PC-9 (cell line): ENCODE results near the gene RHOA. TPM values are rescaled to one million over a fixed set of nuclear protein-coding genes. Genes with fewer than 3 reads are reported as not detected.

Source experiments
- BruUV-seq: library from RNA; stranded (reverse); fragments of 400-500 nt; replicated peaks from 2 replicates; lab custom pipeline; 2021; lab: Mats Ljungman, UMichigan
- CTCF ChIA-PET: fragments of 300-600 bp; sonication (Branson Sonifier 250); formaldehyde crosslinking; loops from one replicate; lab custom pipeline; 2022; ENCODE audit warnings: antibody characterized with exemption; lab: Charles Lee
- POLR2A ChIA-PET: fragments of 300-600 bp; sonication (Branson Sonifier 250); formaldehyde crosslinking; loops from one replicate; lab custom pipeline; 2022; ENCODE audit warnings: antibody characterized with exemption; ENCODE audit not compliant: unreplicated experiment; lab: Charles Lee
- DNase-seq, 2 experiments: peaks; one replicate each; pipeline versions ENCODE4 v3.0.0 to v3.0.0-alpha.2; 2015 to 2022; ENCODE audit warnings: mixed read lengths in 1 of 2
- H2AFZ ChIP-seq: fragments of 200-600 bp; sonication (generic); 2 replicates; pipeline ENCODE4 v1.8.1; 2017; ENCODE audit warnings: antibody characterized with exemption
- H3F3A ChIP-seq: fragments of 200-600 bp; sonication (generic); 2 replicates; pipeline ENCODE4 v1.8.1; 2017; ENCODE audit warnings: antibody characterized with exemption, mild to moderate bottlenecking, low read depth; ENCODE audit not compliant: insufficient read depth
- H3K27ac ChIP-seq: fragments of 200-600 bp; sonication (generic); 2 replicates; pipeline ENCODE4 v1.6.1; 2016; ENCODE audit warnings: mixed run types
- H3K27me3 ChIP-seq: fragments of 200-600 bp; sonication (generic); 2 replicates; pipeline ENCODE4 v1.6.1; 2016; ENCODE audit warnings: low read depth, mixed run types; ENCODE audit not compliant: insufficient read depth
- H3K36me3 ChIP-seq: fragments of 200-600 bp; sonication (generic); 2 replicates; pipeline ENCODE4 v1.6.1; 2016; ENCODE audit warnings: low read depth, mixed run types
- H3K4me1 ChIP-seq: fragments of 200-600 bp; sonication (generic); replicated peaks from 2 replicates; pipeline ENCODE4 v1.6.1; 2016; ENCODE audit warnings: mixed run types; ENCODE audit not compliant: insufficient read depth
- H3K4me2 ChIP-seq: fragments of 200-600 bp; sonication (generic); 2 replicates; pipeline ENCODE4 v1.6.1; 2017; ENCODE audit warnings: mixed run types
- H3K4me3 ChIP-seq: fragments of 200-600 bp; sonication (generic); 2 replicates; pipeline ENCODE4 v1.6.1; 2016; ENCODE audit warnings: mixed run types
- H3K79me2 ChIP-seq: fragments of 200-600 bp; sonication (generic); 2 replicates; pipeline ENCODE4 v1.6.1; 2017; ENCODE audit warnings: low read depth, mixed run types
- H3K9me2 ChIP-seq: fragments of 200-600 bp; sonication (generic); 2 replicates; pipeline ENCODE4 v1.8.1; 2017; ENCODE audit warnings: mild to moderate bottlenecking; ENCODE audit not compliant: insufficient read depth
- H3K9me3 ChIP-seq: fragments of 200-600 bp; sonication (generic); 2 replicates; pipeline ENCODE4 v1.8.1; 2016; ENCODE audit warnings: low read depth; ENCODE audit not compliant: insufficient read depth
- H4K20me1 ChIP-seq: fragments of 200-600 bp; sonication (generic); 2 replicates; pipeline ENCODE4 v1.8.1; 2017; ENCODE audit not compliant: insufficient read depth
- EZH2 ChIP-seq: fragments of 200-600 bp; sonication (generic); IDR thresholded peaks from 2 replicates; pipeline ENCODE4 v1.8.0; 2017; ENCODE audit warnings: antibody characterized with exemption, low read depth
- intact Hi-C: fragments of 100-400 bp; cut with micrococcal nuclease; formaldehyde crosslinking; loops from one replicate; pipeline ENCODE4 v1.10.0; 2022; ENCODE audit not compliant: unreplicated experiment
- total RNA-seq: library from RNA; stranded (reverse); gene quantifications from 2 replicates; pipeline ENCODE4 v1.2.3, GENCODE V29; 2021
- TF ChIP-seq, protein P1 (sequence below): fragments of 200-600 bp; sonication (generic); conservative IDR thresholded peaks from 2 replicates; pipeline ENCODE4 v1.6.1; 2017; ENCODE audit warnings: mixed run types, antibody characterized with exemption, mild to moderate bottlenecking, moderate library complexity

Gene RHOA
- total RNA-seq, 1 experiment from 2014 or later: 413 TPM

DNA sequence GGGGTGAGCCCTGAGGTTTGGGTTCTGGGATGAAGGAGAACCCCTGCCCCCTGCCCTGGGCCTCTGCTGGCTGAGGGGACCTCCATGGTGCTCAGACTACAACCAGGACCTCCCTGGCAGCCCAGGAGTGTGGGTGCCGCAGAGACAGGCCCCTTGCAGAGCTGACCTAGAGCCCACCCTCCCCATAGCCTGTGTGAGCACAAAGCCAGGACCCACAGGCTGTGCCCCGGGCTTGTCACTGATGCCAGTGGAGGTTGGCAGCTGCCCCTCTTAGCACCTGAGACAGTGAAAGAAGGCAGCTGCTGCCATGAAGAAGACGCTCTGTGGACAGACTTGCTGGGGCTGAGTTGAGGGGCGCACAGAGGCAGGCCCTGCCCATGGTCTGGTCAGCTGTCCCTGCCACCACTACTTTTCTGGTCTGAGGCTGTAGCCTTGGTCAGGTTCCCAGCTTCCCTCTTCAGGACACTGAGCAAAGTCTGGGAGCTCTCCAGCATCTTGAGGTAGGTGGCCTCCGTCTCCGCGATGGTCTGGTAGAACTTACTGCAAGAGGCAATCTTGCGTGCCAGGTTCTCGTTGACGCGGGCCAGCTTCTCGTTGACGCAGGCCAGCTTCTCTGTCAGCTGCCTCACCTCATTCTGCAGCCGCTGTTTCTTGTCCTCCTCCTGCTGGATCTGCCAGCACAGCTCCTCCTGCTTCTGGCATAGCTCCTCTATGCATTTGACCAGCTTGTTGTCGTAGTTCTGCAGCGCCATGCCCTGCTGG, 94.9 kb downstream of the RHOA start:
- no peaks in the 10 kb centered on the region for H3K79me2 ChIP-seq
- no TSS peak for BruUV-seq

DNA sequence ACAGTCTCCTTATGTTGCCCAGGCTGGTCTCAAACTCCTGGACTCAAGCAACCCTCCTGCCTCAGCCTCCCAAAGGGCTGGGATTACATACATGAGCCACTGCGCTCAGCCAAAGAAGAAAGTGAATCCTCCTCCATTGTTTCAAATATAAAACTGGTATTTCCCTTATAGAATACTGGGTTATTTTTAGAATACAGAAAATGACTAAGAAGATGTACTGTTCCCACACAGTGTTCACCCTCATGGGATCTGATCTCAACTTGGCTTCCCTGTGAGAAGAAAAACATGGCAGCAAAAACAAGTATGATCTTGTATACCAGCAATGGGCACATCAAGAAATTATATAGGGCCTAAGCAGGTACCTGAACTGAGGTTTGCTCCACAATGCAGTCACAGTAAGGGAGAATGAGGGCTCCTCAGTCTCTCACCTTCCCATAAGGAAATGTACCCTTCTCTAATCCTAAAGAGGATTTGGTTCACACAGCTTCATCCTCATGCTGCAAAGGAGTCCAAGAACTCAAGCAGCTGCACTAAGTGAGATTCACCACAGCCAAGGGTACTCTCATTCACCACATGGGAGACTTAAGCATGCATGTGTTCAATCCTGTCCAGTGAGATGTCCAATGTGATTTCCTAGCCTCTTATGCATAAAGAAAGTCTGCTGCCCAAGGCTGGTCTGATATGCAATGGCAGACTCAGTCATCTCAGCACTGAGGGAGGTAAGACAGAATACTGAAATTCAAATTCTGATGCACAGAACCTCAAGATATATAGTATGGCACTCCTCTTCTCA, 97.7 kb downstream of the RHOA start:
- 0 out of 2 replicates have a peak, but pooled peaks cover 2% of the 10 kb centered on the region for H4K20me1 ChIP-seq
- no peak overlapping the region for H3K27ac ChIP-seq
- H3F3A ChIP-seq: no peaks in the 10 kb centered on the region
- no peaks in the 10 kb centered on the region for H3K27me3 ChIP-seq
- BruUV-seq: no TSS peak
- no peak for DNase-seq
- intact Hi-C loops: no loop called here
- H3K79me2 ChIP-seq: no peaks in the 10 kb centered on the region
- ChIA-PET CTCF (interaction anchor here (0.6 kb wide), 1 partner anchor 12 kb away, joined by 3 read pairs; no protein-coding TSS in a partner anchor), POLR2A (interaction anchor here (0.5 to 0.6 kb wide), 2 partner anchors 286 to 336 kb away, joined by 3 read pairs; no protein-coding TSS in a partner anchor)
- H3K36me3 ChIP-seq: no peaks in the 10 kb centered on the region
- H2AFZ ChIP-seq: no peak overlapping the region
- no peak overlapping the region for H3K4me2 ChIP-seq
- H3K9me3 ChIP-seq: no peaks in the 10 kb centered on the region
- H3K4me1 ChIP-seq: no peaks in the 10 kb centered on the region
- H3K4me3 ChIP-seq: no peak overlapping the region
- TF ChIP-seq, protein P1, sequence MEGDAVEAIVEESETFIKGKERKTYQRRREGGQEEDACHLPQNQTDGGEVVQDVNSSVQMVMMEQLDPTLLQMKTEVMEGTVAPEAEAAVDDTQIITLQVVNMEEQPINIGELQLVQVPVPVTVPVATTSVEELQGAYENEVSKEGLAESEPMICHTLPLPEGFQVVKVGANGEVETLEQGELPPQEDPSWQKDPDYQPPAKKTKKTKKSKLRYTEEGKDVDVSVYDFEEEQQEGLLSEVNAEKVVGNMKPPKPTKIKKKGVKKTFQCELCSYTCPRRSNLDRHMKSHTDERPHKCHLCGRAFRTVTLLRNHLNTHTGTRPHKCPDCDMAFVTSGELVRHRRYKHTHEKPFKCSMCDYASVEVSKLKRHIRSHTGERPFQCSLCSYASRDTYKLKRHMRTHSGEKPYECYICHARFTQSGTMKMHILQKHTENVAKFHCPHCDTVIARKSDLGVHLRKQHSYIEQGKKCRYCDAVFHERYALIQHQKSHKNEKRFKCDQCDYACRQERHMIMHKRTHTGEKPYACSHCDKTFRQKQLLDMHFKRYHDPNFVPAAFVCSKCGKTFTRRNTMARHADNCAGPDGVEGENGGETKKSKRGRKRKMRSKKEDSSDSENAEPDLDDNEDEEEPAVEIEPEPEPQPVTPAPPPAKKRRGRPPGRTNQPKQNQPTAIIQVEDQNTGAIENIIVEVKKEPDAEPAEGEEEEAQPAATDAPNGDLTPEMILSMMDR: no peak
- TF ChIP-seq EZH2: no peak
- no peaks in the 10 kb centered on the region for H3K9me2 ChIP-seq

More for the DNA sequence above, 94.9 kb downstream of the RHOA start:
- DNase-seq: no peak
- Histone ChIP-seq H3K27me3 (no peaks in the 10 kb centered on the region), H3F3A (no peaks in the 10 kb centered on the region), H2AFZ (no peak overlapping the region), H3K4me1 (no peaks in the 10 kb centered on the region), H3K27ac (no peak overlapping the region), H3K9me2 (no peaks in the 10 kb centered on the region), H3K4me3 (no peak overlapping the region), H4K20me1 (no peaks in the 10 kb centered on the region), H3K36me3 (0 out of 2 replicates have a peak, but pooled peaks cover 5% of the 10 kb centered on the region), H3K4me2 (no peak overlapping the region), H3K9me3 (no peaks in the 10 kb centered on the region)
- ChIA-PET CTCF (no interaction called here), POLR2A (no interaction called here)
- intact Hi-C loops: no loop called here
- TF ChIP-seq, protein P1: no peak
- no peak for TF ChIP-seq EZH2

DNA sequence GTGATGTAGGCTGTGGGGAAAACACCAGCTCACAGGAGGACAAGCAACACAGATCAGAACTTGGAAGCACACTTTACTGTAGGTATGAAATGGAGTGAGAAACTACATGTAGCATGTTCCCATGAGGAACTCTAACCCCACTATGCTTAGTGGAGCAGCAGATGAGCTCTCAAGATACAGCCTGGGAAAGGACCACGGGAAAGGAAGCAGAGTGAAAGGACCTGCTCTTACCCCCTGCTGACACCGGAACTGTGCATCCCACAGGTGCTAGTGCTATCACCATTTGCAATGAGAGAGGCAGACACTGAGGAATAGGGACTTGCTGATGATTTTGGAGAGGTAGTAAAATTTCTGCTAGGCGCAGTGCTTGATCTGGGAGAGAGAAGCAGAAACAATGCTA, 100.5 kb downstream of the RHOA start:
- Histone ChIP-seq H4K20me1 (0 out of 2 replicates have a peak, but pooled peaks cover 2% of the 10 kb centered on the region), H3K79me2 (no peaks in the 10 kb centered on the region), H3K4me2 (no peak overlapping the region), H3K27me3 (no peaks in the 10 kb centered on the region), H3K4me3 (no peak overlapping the region), H3K4me1 (no peaks in the 10 kb centered on the region), H3F3A (no peaks in the 10 kb centered on the region), H3K36me3 (no peaks in the 10 kb centered on the region), H2AFZ (no peak overlapping the region), H3K9me3 (no peaks in the 10 kb centered on the region), H3K9me2 (no peaks in the 10 kb centered on the region), H3K27ac (no peak overlapping the region)
- DNase-seq: no peak
- TF ChIP-seq EZH2: no peak
- TF ChIP-seq, protein P1: no peak
- POLR2A ChIA-PET: no interaction called here
- intact Hi-C loops: no loop called here
- no TSS peak for BruUV-seq
- CTCF ChIA-PET: no interaction called here
